HG03175 (cell line): ENCODE measurements around the gene GP9.

ENCODE experiments used
- ATAC-seq: cut with Tn5 transposase; IDR thresholded peaks from one replicate; pipeline ENCODE4 v1.9.1; 2021; ENCODE audit warnings: mild to moderate bottlenecking, moderate library complexity; ENCODE audit not compliant: unreplicated experiment

Gene GP9

DNA sequence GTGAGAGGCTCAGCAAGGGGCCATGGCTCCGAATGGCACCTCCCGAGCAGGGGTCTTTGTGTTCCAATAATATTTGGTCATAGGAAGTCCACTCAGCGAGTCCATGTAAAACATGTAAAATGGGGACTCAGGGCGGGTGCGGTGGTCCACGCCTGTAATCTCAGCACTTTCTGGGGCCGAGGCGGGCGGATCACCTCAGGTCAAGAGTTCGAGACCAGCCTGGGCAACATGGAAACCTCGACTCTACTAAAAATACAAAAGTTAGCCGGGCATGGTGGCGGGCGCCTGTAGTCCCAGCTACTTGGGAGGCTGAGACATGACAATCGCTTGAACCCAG lies 33.1 kb upstream of the GP9 start:
- no peak for ATAC-seq

DNA sequence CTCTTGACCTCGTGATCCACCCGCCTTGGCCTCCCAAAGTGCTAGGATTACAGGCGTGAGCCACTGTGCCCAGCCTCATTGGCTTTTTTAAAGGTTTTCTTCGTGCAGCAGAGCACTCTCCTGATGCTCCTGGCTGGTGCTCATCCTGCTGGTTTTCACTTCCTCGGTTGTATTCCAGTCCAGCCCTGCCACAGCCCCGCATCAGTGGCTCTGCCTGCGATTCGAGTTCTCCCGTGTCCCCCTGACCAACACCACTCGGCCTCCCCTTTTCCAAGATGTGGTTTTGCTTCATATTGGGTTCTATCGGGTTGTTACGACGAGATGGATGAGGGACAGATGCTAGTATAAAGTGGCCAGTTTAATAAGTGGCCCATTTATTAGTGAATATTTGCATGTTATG lies 31.7 kb upstream of the GP9 start:
- ATAC-seq: no peak

DNA sequence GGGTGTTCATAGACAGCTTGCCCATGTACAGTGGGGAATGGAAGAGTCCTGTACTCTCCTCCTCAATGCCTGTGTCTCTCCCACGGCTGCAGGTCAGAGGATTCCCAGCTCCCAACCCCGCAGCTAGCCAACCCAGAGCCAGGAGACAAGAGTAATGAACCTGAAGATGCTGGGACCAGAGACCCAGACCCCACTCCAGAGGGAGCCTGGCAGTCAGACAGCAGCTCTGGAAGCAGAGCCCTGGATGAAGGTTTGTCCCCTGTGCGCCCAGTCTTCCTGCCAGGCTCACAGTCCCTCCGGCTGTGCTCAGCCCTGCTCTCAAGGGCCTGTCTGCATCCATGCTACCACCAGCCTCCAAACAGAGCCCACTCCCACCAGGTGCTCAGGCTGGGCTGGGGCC lies 30.0 kb upstream of the GP9 start:
- ATAC-seq: no peak

DNA sequence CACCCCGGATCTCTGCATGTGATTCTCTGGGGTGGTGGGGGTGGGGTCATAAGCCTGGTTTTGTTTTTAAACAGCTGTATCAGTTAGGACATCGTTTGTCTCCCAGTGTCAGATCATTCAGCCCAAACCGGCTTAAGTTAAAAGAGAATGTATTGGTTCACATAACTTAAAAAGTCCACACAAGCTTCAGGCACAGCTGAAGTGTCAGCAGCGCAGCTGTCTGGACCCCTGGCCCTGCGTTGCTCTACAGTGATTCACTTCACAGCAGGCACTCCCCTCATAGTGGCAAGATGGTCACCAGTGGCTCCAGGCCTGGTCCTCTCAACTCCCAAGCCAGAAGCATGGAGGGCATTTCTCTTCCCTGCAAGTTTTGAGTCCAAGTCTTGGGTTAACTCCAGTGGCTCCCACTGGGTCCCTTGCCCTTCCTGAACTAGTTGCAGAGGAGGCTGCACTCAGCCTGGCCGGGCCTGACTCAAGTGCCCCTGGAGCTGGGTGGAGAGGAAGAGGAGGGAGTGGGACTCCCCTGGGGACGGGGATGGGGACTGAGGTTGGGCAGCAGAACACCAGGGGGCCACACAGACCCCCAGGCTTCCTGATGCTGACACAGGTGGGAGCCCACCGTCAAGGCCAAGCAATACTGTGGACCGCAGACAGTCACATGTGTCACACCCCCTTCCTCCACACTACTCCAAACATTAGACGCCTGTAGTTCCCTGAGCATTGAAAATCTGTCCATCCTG lies 28.9 kb upstream of the GP9 start:
- ATAC-seq: no peak

DNA sequence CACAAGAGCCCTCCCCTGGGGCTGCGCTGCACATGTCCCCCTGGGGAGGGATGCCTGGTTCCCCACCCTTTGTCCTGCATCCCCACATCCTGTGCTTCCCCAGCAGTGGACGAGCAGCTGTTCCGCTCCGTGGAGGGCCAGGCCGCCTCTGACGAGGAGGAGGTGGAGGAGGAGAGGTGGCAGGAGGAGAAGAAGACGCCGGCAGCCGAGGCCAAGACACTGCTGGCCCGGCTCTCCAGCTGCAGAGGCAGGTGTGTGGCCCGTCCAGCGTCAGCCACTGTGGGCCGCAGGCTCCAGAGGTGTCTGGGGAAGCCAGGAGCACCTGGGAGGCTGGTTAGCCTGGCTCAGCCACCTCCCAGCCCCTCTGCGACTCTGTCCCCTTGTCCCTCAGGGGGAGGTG lies 27.9 kb upstream of the GP9 start:
- ATAC-seq: no peak

DNA sequence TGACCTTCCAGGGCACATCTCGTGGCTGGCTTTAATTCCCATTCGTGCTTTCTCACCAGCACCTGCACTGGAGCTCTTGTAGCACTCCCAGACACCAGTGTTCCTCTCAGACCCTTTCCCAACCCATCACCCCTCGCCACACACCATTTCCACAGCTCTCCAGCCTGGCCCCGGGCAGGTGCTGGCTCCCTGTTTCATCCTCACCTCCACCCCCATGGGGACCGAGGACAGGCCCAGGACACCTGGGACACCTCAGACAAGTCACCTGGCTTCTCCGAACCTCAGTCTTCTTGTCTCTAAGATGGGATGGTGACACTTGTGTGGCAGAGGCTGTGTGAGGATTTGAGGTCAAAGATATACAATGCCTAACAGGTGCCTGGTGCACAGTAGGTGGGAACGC lies 27.4 kb upstream of the GP9 start:
- no peak for ATAC-seq

DNA sequence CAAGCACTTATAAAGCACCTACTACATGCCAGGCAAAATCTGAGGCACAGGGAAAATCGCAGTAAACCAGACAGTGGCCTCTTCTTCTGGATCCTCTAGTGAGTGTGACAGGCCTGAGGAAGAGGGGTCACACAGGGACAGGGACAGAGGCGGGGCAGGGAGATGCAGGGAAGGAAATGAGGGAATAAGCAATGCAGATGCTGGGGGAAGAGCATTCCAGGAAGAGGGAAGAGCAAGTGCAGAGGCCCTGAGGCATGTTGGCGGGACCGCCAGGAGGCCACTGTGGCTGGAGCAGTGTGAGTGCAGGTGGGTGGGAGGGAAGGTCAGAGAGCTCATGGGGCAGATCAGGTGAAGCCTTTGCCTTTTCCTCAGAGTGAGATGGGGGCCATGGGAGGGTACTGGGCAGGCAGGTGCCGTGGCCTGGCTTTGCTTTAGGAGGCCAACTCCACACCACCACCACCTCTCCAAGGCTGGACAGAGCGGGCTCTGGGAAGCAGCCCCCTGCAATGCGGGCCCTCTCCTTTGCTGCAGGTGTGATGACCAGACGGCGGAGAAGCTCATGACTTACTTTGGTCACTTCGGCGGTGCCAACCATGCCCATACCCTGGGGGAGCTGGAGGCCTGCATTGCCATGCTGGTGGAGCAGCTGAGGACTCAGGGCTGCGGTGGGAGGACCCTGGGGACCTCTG lies 26.8 kb upstream of the GP9 start:
- no peak for ATAC-seq

DNA sequence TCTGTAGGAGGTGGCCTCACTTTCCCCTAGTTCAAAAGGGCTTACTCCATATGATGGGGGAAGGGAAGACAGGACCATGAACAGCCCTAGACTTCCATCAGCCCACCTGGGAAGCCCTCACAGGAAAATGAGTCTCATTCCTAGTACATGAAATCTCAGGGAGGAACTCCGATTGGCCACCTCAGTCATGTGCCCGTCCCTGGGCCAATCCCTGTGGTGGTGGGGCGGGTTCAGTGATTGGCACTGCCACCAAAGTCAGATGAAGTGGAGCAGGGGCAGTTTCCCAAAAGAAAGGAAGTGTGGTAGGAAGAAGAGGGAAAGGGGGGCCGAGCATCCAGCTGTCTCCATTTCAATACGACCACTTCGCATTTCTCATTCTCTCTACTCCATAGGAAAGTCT lies 25.9 kb upstream of the GP9 start:
- no peak for ATAC-seq

DNA sequence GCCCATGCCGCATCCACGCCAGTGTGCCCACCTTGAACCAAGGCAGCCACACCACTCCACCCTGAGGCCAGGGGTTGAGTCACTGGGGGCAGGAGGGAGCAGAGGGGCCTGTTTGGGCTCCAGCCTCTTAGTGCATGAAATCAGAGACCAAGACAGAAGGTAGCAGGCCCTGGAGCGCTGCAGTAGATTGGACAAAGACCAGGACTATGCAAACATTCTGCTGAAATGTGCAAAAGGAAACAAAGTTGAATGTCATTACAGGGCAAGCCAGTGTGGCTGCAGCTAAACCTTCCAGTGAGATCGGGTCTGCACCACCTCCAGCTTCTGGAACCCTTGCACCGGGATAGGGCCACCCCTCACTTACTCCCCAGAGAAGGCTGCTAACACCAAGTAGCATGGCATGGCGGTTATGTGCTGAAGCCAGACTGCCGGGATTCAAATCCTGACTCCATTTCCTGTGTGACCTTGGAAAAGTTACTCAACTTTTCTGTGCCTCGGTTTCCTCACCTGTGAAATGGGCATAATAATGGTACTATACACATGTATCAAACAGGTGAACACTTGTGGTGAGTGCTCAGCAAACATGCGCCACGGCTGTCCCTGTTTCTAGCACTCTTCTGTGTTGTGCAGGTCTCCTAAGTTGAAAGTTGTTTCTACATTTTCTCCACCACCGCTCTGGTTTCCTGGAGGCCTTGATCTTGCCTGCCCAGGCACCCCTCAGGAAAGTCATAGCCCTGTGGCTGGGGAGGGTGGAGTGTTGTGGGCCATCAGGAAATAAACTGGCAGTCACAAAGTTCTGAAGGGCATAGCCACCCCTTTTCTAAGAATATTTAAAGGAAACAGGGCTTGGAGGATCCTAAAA lies 25.0 kb upstream of the GP9 start:
- ATAC-seq: no peak

DNA sequence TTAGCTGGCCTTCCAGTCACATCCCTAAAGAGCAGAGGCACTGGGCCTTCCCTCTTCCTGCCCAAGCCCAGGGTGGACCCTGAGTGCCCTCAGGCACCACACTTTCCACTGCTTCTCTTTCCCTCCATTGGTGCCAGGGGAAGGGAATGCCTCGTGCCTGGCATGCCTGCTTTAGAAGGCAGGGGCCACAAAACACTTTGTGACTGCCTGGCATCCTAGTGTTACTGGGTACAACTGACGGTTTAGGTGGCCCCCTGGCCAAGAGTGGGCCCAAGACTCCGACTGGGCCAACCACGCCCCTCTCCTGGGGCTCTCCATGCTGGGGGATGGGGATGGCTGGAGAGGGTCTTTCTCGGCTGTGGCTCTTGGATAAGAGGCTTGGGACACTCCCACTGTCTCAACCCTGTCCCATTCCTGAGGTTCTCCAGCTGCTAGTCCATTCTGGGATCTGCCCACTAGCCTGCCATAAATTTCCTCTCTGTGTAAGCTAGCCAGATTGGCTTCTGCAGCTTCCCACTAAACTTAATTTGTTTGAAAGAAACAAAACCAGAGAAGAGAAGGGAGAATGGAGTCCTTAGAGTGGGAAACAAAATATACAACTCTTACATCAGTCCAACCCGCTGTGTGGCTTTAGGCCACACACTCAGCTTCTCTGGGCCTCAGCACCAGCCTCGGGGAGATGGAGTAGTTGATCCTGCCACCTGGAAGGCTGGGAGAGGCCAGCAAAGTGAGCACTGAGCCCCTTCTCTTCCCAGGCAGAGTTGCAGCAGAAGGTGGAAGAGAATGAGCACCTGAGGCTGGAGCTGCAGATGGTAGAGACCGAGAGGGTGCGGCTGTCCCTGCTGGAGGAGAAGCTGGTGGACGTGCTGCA lies 24.1 kb upstream of the GP9 start:
- ATAC-seq: no peak

DNA sequence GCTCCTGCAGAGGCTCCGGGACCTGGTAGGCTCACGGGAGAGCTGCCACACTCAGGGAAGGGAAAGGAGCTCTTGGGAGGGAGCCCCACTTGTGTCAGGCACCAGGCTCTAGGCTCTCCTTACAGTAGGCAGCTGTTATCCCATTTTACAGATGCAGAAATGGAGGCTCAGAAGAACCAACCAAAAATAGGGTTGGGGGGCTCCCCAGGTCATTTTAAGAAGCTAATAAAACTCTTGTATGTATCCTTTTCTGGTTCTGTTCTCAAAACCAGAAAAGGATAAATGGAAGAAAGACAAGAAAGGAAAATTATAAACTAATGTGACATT lies 23.5 kb upstream of the GP9 start:
- no peak for ATAC-seq

DNA sequence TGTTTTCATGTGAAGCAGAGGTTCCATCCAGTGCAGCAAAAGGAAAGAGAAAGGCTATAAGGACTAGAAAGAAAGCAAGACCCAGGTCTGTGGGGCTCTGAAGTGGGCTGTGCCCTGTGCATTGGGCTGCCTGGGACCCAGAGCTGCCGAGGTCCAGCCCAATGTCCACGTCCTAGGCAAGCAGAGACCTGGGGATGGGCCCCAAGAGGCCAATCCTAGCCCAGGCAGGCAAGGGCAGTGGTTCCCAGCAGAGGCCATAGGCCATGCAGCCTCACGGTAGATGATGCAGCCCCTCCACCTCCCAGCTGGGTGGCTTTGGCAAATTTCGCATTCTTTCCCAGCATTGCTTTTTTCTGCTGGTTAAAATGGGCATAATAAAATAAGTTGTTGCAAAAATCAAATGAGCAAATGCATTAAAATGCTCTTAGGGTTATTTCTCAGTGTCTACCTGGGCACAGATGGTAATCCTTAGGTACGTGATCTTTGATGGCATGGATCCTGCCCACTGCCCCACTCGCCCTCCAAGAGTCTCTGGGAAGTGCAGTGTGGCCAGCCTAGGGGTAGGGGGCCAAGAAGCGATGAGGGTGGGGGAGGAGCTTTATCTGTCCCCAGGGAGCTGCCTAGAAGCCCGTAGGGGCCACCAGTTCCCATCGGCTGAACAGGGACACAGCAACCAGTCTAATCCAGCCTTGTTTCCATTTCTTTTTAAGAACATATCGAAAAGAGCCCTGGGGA lies 22.3 kb upstream of the GP9 start:
- no peak for ATAC-seq

DNA sequence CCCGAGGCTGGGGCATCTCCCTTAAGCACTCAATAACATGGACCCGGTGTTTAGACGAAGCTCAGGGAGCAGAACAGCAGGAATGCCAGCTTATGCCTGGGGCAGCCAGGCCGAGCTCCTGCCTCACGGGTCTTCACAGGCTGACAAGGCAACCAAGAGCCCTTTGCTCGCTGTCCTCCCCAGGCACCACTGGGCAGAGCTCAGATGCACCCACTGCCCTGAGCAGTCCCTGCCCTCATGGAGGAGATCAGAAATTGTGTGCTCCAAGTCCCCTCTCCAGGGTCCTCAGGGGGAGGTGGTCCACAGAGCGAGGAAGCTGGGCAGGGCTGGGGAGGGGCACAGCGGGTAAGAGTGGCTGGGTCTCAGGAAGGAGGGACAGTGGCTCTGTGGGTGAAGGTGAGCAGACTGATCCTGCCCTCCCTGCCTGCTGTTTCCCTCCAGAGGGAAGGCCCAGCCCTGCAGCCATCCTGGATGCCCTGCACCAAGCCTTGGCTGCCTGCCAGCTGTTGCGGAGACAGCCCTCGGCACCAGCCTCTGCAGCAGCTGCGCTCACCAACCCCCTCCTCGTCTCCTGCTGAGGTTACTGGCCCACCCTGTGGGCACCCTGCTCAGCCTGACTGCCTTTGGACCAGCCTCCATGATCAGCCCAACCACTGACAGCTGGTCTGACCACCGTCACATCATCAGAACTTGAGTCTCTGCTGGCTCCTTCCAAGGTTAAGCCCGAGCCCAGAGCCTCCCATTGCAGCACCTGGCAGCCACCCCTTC lies 21.1 kb upstream of the GP9 start:
- ATAC-seq: no peak

DNA sequence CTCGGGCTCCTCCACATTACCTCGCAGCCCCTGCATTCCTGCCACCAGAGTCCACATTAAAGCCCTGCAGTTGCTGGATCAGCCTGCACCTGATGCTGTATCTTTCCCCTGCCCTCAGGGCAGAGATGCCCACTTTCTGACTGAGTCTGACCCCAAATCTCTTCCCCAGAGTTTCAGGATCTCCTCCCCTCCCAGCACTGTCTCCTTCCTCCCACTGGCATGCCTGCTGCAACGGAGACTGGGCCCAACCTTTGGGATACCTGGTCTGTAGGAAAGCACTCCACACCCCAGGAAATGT lies 20.6 kb upstream of the GP9 start:
- no peak for ATAC-seq

DNA sequence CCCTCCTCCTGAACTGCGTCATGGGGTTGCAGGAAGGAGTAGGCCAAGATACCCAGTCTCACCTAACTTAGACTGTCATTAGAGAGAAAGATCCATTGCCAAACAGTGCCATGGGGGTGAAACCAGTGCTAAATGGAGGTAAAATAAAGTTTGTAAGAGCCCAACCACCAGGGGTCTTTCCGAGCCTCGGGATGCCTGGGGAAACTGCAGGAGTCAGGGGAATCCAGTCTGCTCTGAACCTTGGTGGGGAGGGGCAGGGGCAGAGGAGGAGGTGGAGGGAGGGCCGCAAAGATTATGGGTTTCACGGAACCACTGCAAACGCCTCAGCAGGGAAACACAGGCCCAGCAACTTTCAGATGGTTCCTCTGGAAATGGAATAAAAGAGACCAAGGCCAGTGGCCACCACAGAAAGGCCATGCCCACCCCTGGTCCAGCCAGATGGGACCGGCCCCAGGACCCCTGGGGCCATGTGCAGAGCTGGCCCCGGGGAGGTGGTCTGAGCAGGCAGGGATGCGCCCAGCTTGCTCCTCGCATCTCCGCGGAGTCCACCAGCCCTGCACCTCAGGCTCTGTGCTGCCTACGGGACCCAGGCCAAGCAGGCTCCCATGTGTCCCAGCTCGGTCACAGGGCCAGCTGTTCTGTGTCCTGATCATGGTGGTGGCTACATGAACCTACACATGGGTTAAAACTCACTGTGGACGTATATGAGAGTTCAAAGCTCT lies 19.8 kb upstream of the GP9 start:
- ATAC-seq: no peak

DNA sequence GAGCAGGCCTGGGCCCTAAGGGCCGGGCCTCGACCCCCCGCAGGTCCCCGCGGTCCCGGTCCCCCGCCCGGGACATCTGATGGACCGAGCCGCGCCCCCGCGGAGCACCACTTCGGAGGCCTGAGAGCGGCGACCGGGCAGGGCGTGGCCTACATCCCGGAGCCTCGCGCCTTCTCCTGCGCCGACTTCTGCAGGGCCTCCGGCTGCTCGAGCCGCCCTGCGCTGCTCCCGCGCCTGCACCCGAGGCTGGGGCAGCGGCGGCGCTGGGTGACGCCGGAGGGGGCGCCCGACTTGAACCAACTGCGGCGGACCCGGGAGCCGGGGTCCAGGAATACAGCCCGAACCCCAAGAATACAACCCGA lies 14.9 kb upstream of the GP9 start:
- ATAC-seq: no peak

DNA sequence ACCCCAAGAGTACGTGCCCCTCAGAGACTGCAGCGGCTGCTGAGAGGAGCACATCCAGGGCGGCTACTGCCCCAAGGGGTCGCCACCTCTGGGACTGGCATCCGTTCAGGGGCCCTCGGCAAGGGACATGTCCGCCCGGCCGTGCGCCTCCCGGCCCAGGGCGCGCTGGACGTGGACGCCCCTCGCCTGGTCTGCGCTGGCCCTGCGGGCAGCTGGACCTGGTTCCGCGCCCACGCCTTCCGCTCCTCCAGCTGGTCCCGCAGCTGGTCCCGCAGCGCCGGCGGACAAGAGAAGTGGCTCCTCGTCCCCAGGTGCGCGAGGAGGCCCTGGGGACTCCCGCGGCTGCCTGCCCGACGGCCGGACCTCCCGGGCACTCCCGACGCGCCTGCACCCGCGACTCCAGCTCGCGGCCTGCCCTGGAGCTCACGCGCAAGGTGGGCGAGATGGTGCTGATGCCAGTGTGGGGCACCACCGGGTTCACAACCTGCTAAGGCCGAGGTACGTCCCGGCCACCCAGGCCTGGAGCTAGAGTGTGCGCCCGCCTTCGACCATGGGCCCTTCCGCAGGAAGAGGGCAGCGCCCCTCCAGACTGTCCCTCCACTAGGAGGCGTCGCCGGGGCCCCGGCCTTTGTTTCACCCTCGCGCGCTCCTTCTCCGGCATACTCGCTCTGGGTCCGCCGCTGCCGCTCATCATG lies 14.4 kb upstream of the GP9 start:
- ATAC-seq: no peak

DNA sequence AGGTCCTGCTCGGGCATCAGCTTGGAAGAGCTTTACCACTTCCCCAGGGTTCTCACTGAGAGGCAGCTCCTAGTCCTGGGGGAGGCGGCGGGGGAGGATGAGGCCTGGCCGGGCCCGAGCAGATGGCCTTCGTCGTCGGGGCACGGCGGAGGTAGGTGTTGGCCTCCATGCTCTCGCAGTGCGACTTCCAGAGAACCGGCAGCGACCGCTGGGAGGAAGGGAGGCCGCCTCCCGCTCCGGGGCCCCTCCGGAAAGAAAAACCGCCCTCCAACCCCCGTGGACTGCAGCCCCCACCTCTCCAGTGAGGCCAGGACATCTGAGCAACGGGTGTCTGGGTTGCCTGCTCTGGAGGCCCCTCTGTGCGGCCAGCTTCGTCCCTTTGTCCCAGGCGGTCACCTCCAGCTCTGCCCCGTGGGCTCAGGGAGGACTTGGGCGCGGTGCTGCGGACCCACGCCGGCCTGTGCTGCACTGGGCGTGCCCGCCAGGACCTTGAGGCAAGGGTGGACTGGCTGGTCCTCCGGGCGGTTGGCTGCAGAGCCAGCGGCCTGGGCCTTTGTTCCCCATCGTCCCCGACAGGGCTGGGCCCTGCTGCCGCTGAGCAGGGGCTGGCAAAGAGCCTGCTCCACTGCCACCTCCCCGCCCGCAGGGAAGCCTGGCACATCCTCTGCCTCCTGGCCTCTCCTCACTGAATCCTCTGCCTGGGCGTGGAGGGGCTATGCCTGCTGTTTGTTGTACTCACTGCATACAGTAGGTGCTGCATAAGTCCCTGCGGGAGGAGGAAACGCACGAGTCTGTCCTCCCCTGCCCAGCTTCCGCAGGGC lies 13.6 kb upstream of the GP9 start:
- no peak for ATAC-seq
